ENCODE measurements around the gene PPP4R2.

Gene PPP4R2, protein sequence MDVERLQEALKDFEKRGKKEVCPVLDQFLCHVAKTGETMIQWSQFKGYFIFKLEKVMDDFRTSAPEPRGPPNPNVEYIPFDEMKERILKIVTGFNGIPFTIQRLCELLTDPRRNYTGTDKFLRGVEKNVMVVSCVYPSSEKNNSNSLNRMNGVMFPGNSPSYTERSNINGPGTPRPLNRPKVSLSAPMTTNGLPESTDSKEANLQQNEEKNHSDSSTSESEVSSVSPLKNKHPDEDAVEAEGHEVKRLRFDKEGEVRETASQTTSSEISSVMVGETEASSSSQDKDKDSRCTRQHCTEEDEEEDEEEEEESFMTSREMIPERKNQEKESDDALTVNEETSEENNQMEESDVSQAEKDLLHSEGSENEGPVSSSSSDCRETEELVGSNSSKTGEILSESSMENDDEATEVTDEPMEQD

GRCh38 chr3:72996473-72997333 is at the start of gene PPP4R2:
Gene PPP4R2, plus strand, starts transcription at chr3:72996811. Its CDS starts 227 bp downstream, at chr3:72997038.
- peak; percentile 96 for DNase-seq

GRCh38 chr3:72947715-72948490 is 48.7 kb upstream of the PPP4R2 start:
- DNase-seq = no peak

GRCh38 chr3:72949016-72949415 is 47.6 kb upstream of the PPP4R2 start:
- DNase-seq = no peak

DNA sequence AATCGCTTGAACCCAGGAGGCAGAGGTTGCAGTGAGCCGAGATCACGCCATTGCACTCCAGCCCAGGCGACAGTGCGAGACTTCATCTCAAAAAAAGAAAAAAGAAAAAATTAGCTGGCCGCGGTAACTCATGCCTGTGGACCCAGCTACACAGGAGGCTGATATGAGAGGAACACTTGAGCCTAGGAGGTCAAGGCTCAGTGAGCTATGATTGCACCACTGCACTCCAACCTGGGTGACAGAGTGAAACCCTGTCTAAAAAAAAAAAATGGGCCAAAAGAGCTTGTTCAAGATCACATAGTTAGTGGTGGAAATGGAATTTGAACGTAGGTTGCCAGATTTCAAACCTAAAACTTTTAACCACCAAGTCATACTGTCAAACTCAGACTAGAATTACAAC is 46.2 kb upstream of the PPP4R2 start:
- DNase-seq = no peak

- DNase-seq = no peak
Measured at GRCh38 chr3:72950801-72951200, 45.8 kb upstream of the PPP4R2 start.

DNA sequence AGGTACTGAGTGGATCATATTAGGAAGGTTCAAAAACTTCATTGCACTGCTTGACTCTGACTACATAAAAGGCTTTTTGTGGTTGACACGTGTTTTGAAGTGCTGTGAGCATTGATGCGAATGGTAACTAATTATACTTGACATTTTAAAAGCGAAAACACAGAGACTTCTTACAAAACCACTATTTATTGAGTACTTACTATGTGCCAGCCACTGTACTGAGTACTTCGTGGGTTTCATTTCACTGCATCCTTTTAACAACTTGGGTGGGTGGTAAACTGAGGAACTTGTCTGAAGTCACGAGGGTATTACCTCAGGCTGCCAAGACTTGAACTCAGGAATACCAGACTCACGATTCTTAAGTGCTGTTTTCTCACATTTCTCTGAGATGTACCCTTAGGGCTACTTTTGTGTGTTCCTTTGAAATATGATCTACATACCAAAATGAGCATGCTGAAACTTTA is 45.3 kb upstream of the PPP4R2 start:
- DNase-seq = no peak

- no peak for DNase-seq
Measured at GRCh38 chr3:72953325-72953956, 43.2 kb upstream of the PPP4R2 start.

- DNase-seq = no peak
Measured at GRCh38 chr3:72957297-72957696, 39.3 kb upstream of the PPP4R2 start.

DNA sequence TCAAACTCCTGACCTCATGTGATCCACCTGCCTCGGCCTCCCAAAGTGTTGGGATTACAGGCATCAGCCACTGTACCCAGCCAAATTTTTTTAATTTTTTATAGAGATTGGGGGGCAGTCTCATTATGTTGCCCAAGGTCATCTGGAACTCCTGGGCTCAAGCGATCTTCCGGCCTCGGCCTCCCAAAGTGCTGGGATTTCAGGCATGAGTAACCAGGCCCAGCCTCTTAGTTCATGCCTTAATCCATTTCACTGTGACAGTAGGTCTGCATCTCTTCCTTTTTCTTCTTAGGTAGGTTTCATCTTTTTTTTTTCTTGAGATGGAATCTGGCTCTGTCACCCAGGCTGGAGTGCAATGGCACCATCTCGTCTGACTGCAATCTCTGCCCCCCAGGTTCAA is 37.3 kb upstream of the PPP4R2 start:
- no peak for DNase-seq

DNA sequence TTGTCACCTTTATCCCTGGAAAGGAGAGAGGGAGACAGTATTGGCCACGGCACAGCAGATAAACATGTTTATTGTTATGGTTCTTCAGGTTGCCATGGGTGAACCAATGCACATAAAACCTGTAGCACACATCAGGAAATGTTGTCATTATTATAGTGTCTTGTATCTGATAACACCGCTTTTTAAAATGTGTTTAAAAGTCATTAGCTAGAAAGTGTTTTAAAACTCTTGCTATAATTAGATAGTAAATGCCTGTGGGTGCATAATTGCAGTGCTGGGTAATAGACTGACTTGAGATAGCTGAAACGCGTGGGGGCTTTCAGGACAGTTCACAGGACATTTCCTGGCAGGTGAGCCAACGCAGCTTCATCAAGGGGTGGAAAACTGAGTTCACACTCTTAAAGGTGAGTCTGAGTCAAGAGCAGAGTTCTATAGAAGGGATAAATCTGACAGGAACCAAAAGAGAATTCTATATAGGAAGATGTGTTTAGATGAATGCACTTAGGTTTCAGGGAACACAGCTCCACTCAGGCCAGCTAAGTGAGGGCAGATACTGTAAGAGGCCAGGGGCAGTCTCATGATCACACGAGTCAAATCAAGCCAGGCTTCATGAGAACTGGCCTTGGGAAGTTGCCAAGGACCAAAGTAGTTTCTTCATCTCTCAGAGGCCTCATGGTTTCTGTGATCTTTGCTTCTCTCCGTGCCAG is 35.6 kb upstream of the PPP4R2 start:
- DNase-seq = peak; percentile 41

DNA sequence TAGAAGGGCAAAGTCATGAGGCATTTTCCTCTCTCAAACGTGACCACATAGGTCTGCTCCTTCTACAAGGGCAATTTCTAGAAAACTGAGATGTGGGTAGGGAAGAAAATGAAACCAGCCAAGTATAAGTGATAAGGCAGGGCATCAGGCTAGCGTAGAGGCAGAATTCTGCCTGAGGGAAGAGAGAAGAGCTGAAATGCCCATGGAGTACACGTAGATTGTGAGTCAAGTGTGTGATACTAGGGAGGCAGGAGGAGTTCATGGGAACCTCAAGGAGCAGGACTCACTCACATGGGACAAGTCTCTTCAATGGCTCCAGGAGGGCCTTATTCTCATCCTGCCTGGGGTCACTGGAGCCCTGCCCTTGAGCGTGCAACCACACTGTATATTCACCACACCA is 34.9 kb upstream of the PPP4R2 start:
- no peak for DNase-seq

- no peak for DNase-seq
Measured at GRCh38 chr3:72962317-72962716, 34.3 kb upstream of the PPP4R2 start.

- no peak for DNase-seq
Measured at GRCh38 chr3:72964633-72965032, 32.0 kb upstream of the PPP4R2 start.

DNA sequence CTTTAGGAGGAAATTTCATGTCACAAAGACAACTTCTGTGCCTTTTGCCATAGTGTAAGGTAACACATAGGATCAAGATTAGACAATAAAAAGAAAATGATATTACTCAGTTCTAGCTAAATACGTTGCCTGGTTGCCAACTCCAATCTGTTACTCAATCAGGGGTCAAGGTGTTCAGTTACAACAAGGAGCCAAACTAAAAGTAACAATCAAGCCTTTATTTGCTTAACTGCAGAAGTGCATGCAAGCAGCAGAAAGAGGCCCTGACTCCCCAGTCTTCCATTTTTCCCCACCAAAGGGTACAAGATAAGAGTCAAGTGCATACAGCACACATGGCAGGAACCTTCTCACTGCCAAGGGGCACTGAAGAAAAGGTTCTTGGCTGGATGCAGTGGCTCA is 28.3 kb upstream of the PPP4R2 start:
- no peak for DNase-seq

GRCh38 chr3:72969766-72970165 is 26.8 kb upstream of the PPP4R2 start:
- DNase-seq = no peak

GRCh38 chr3:72970942-72971341 is 25.7 kb upstream of the PPP4R2 start:
- DNase-seq = no peak

GRCh38 chr3:72972706-72973030 is 23.9 kb upstream of the PPP4R2 start:
- no peak for DNase-seq

- peak; percentile 44 for DNase-seq
Measured at GRCh38 chr3:72973031-72973723, 23.4 kb upstream of the PPP4R2 start.

DNA sequence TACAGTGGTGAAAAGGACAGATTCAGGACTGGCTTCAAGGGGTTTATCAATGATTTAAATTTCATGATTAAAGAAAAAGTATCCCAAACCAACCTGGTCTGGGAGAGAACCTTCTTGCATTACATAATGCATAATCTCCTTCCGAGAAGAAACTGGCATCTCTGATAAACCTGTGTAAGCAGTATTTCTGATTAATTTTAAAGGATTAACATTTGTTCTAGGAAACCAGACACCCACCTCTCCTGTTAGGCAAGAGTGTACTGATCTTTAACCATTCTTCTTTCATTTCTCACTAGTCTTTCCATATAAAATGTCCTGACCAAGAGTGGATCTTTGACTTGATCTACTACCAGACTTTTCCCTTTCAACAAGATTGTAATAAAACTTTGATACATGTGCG is 22.8 kb upstream of the PPP4R2 start:
- DNase-seq = no peak

- no peak for DNase-seq
Measured at GRCh38 chr3:72974956-72975355, 21.7 kb upstream of the PPP4R2 start.

GRCh38 chr3:72976281-72976741 is 20.3 kb upstream of the PPP4R2 start:
- DNase-seq = peak; percentile 74

Data from suppressor macrophage treated with lipopolysaccharide for 4 hours (primary cell).